ENCODE measurements around the gene ITPRIP.

Gene ITPRIP

DNA sequence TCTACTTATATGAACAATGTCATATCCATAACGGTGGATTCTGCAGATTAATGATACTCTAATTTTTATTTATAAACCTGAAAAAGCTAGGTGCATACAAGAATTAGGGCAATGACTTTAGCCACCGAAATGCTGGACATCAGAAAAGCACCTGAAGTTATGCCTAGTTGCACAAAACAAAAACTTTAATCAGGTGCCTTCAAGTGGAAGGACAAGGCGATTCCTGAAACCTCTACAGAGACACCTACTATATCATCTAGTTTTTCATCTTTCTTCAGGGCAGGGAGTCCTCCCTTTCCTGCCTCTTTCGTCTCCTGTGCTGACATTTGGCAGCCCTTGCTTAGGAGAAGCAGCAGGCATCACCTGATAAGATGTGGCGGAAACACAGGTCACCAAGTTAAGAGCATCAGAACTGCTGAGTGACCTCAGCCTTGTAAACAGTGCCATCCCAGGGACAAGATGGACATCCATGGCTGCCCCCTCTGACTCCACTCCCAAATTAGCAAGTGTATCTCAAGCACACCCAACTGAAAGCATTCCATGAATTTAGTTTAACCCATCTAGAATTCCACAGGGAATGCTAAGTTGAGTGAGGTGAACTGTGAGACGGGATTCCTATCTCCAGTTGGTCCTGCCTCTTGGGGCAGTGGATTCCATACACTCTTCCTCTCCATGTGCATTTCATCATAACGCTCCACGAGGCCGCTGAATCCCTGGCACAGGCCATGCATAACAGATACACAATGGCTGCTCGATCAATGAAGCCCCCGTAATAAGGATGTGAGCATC is 5.8 kb downstream of the ITPRIP start:
- Histone ChIP-seq H3K4me1 (ENCODE audit: control insufficient read depth, insufficient read depth, low read length) (peaks cover 89% of the 10 kb centered on the region), H3K27ac (ENCODE audit: low read length) (peak overlapping the region; percentile 88), H3K4me3 (ENCODE audit: low read length in 2 of 2) (no peak overlapping the region), H3K9me3 (ENCODE audit: control insufficient read depth in 2 of 2, low read length in 2 of 2) (no peaks in the 10 kb centered on the region), H3K9ac (ENCODE audit: low read length in 2 of 2) (peak overlapping the region in 1 of 2 donors; percentile 29), H3K36me3 (ENCODE audit: control insufficient read depth in 2 of 2, insufficient read depth in 2 of 2, low read length in 2 of 2) (no peaks in the 10 kb centered on the region), H3K27me3 (ENCODE audit: control insufficient read depth in 1 of 2, insufficient read depth in 2 of 2, low read length in 2 of 2) (no peaks in the 10 kb centered on the region)

DNA sequence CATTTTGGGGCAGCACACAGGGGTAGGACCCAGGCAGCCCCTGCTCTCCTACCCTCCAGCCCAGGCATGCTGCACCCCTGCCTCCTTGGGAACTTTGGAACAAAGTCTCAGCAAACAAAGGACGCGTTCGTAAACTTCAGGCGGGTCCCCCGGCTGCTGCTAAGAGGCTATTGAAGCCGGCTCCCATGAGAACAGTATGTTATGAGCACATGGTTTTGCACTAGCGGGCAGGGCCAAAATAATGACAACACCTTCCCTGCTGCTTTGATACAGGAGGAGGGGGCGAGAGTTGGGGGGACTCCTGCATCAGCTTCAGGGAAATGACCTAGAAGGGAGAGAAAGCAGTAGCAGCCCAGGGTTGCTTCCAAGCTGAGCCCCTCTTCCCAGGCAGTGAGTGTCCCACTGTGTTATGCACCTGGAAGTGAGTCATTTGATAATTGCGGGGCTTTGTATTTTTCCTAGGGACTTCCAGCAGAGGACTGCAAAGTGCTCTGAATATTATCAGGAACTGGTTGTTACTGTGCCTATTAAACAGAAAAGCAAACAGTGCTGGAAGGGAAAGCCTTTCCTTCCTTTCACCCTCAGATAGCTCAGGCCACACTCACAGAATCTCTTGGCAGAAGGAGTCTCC is 6.9 kb downstream of the ITPRIP start:
- H3K27me3 ChIP-seq (ENCODE audit: control insufficient read depth in 1 of 2, insufficient read depth in 2 of 2, low read length in 2 of 2) = no peaks in the 10 kb centered on the region
- H3K9ac ChIP-seq (ENCODE audit: low read length in 2 of 2) = peak overlapping the region; percentile 60 to 63
- no peaks in the 10 kb centered on the region for H3K36me3 ChIP-seq (ENCODE audit: control insufficient read depth in 2 of 2, insufficient read depth in 2 of 2, low read length in 2 of 2)
- H3K4me3 ChIP-seq (ENCODE audit: low read length in 2 of 2) = peak overlapping the region in 1 of 2 donors; percentile 61
- peak overlapping the region; percentile 88 for H3K27ac ChIP-seq (ENCODE audit: low read length)
- H3K9me3 ChIP-seq (ENCODE audit: control insufficient read depth in 2 of 2, low read length in 2 of 2) = no peaks in the 10 kb centered on the region
- H3K4me1 ChIP-seq (ENCODE audit: control insufficient read depth, insufficient read depth, low read length) = peaks cover 94% of the 10 kb centered on the region

DNA sequence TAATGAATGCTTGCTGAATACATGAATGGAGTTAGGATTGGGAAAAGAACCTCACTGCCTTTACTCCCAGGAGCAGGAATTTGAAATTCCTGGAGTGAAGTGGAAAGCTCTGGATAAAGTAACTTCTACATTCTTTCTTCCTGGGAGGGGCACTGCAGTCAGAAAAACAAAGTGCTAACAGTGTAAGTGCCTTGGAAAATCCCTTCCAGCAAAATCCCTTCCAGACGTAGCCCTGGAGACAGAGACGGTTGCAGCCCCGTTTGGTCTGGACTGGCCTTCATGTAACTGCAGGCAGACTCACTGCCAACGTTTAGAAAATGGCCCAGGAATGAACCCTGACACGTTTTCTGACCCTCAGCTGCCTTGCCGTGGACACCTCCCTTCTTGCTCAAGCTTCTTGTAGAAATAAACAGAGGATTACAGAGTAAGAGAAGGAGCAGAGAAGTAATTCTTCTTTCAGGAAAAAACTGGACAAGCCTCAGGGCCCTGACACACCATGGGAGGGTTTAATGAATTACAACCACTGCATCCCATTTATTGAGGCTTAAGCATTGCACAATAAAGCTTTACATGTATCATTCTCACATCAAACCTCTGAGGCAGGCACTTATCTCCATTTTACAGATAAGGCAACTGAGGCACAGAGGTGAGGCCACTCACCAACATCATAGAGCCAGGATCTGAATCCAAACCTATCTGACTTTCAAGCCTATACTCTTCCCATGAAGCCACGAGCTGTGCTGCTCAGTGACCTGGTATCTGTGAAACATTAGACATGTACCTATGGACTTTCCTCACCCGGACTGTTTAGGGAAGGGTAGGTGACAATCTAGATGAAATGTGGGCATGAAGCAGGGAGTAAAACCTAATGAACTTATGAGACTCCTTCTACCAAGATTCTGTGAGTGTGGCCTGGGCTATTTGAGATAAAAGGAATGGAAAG is 7.8 kb downstream of the ITPRIP start:
- Histone ChIP-seq H3K9ac (ENCODE audit: low read length in 2 of 2) (peak overlapping the region; percentile 60 to 63), H3K4me1 (ENCODE audit: control insufficient read depth, insufficient read depth, low read length) (peaks cover 96% of the 10 kb centered on the region), H3K36me3 (ENCODE audit: control insufficient read depth in 2 of 2, insufficient read depth in 2 of 2, low read length in 2 of 2) (peaks cover 0 to 2% of the 10 kb centered on the region in 2 donors), H3K27ac (ENCODE audit: low read length) (peak overlapping the region; percentile 88), H3K9me3 (ENCODE audit: control insufficient read depth in 2 of 2, low read length in 2 of 2) (no peaks in the 10 kb centered on the region), H3K27me3 (ENCODE audit: control insufficient read depth in 1 of 2, insufficient read depth in 2 of 2, low read length in 2 of 2) (no peaks in the 10 kb centered on the region), H3K4me3 (ENCODE audit: low read length in 2 of 2) (peak overlapping the region; percentile 38 to 61)

DNA sequence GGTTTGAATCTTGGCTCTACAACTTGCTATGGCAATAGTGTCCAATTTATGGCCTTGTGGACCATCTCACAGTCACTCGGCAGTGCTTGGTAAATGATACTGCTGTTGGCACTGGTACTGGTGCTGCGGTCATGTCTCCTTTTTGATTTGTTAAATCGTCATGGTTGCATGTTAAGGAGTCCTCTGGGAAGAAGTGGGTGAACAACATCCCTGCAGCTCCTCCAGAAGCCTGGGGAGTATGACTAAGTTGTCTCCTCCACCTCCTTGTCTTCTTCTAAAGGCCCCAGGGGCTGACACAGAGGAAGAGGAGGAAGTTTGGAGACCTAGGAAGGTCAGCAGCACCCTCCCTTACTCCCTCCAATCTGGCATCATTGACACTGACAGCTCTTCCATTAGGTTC is 8.5 kb downstream of the ITPRIP start:
- peak overlapping the region; percentile 88 for H3K27ac ChIP-seq (ENCODE audit: low read length)
- no peaks in the 10 kb centered on the region for H3K9me3 ChIP-seq (ENCODE audit: control insufficient read depth in 2 of 2, low read length in 2 of 2)
- H3K4me3 ChIP-seq (ENCODE audit: low read length in 2 of 2) = peak overlapping the region in 1 of 2 donors; percentile 61
- H3K4me1 ChIP-seq (ENCODE audit: control insufficient read depth, insufficient read depth, low read length) = peaks cover 91% of the 10 kb centered on the region
- H3K36me3 ChIP-seq (ENCODE audit: control insufficient read depth in 2 of 2, insufficient read depth in 2 of 2, low read length in 2 of 2) = peaks cover 0 to 2% of the 10 kb centered on the region in 2 donors
- peak overlapping the region; percentile 29 to 63 for H3K9ac ChIP-seq (ENCODE audit: low read length in 2 of 2)
- H3K27me3 ChIP-seq (ENCODE audit: control insufficient read depth in 1 of 2, insufficient read depth in 2 of 2, low read length in 2 of 2) = no peaks in the 10 kb centered on the region

DNA sequence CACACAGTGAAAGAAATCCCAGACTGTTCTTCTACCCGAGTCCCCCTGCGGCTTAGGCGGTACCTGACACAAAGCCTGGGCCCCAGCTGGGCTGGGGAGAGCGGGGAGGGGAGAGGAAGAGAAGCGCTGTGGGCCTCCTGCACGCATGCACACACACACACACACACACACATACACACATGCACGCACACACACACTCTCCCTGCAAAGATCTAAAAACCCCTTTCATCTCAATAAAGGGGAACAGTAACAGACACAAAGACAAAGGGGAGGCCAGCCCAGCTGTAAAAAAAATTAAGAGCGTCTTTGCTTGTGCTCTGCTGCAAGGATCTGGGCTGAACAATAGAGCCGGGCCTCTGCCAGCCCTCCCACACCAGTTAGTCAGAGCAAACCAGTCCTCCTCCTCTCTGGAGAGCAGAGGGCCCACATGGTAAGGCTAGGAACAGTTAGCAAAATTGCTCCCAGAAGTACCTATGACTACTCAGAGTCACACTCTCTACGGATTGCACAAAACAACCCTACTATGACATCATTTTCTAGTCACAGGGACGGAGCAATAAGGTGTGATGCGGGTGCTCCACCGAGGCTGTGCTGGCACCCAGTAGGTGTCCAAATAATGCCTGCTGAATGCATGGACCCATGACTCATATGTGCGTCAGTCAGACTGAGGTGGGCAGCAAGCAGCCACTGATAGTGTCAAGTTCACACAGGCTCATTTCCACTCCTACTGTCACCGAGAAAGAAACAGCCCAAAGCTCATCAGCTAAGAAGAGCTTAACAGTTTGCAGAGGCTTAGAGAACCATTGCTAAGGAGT is 9.2 kb downstream of the ITPRIP start:
- Histone ChIP-seq H3K9me3 (ENCODE audit: control insufficient read depth in 2 of 2, low read length in 2 of 2) (no peaks in the 10 kb centered on the region), H3K9ac (ENCODE audit: low read length in 2 of 2) (peak overlapping the region; percentile 48 to 58), H3K36me3 (ENCODE audit: control insufficient read depth in 2 of 2, insufficient read depth in 2 of 2, low read length in 2 of 2) (peaks cover 0 to 2% of the 10 kb centered on the region in 2 donors), H3K4me3 (ENCODE audit: low read length in 2 of 2) (peak overlapping the region; percentile 37 to 61), H3K27ac (ENCODE audit: low read length) (peak overlapping the region; percentile 88), H3K4me1 (ENCODE audit: control insufficient read depth, insufficient read depth, low read length) (peaks cover 86% of the 10 kb centered on the region), H3K27me3 (ENCODE audit: control insufficient read depth in 1 of 2, insufficient read depth in 2 of 2, low read length in 2 of 2) (no peaks in the 10 kb centered on the region)

DNA sequence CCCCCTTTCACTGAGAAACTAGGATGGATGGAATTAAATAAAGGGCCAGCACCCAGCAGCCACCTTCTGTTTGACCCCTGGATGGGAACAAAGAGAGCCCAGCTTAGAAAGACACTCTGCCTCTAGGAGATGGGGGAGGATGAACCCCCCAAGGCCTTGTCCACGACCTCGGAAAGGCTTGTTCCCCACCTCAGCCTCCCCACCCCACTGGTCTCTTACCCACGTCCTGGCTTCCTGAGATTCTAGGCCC is 9.7 kb downstream of the ITPRIP start:
- Histone ChIP-seq H3K9me3 (ENCODE audit: control insufficient read depth in 2 of 2, low read length in 2 of 2) (no peaks in the 10 kb centered on the region), H3K4me1 (ENCODE audit: control insufficient read depth, insufficient read depth, low read length) (peaks cover 86% of the 10 kb centered on the region), H3K36me3 (ENCODE audit: control insufficient read depth in 2 of 2, insufficient read depth in 2 of 2, low read length in 2 of 2) (peaks cover 0 to 2% of the 10 kb centered on the region in 2 donors), H3K27me3 (ENCODE audit: control insufficient read depth in 1 of 2, insufficient read depth in 2 of 2, low read length in 2 of 2) (no peaks in the 10 kb centered on the region), H3K27ac (ENCODE audit: low read length) (peak overlapping the region; percentile 88), H3K9ac (ENCODE audit: low read length in 2 of 2) (peak overlapping the region; percentile 48 to 58), H3K4me3 (ENCODE audit: low read length in 2 of 2) (peak overlapping the region; percentile 37 to 61)

DNA sequence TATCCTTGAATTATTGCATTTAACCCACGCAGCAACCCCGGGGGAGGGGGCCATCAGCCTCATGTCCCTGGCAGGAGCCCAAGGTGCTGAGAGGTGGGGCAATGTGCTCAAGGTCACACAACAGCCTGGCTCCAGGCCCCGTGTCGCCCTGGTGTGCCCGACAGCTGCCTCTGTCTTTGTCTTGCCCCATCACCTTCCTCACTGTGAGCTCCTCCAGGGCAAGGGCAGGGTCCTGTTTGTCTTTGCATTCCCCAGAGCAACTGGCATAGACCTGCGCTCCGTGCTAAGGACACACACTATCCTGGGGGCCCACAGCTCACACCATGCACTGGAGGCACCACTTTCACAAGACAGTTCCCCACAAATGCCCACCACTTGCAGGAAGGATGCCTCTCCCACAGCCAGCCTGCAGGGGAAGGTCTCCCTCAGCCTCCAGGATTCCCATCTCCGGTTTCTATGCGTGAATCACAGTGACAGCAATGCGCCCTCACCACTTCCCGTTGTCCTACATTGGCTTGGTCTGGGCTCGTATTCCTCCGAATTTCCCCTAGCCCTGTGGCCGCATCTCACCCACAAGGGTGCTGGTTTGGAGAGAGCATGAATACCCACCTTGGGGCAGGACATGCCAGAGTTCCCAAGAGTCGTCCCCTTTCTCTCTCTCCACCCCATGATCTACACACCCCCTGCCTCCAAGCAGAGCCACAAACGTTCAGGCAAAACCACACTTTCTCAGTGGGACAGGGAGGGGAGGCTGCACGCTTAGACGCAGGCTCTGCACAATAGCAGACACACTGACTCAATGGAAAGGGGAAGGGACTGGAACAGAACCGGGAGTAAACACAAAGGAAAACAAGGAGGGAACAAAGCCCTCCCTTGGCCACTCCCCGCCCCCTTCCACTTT is 10.3 kb downstream of the ITPRIP start:
- H3K4me1 ChIP-seq (ENCODE audit: control insufficient read depth, insufficient read depth, low read length) = peaks cover 86% of the 10 kb centered on the region
- peak overlapping the region; percentile 48 to 58 for H3K9ac ChIP-seq (ENCODE audit: low read length in 2 of 2)
- H3K27ac ChIP-seq (ENCODE audit: low read length) = peak overlapping the region; percentile 88
- H3K36me3 ChIP-seq (ENCODE audit: control insufficient read depth in 2 of 2, insufficient read depth in 2 of 2, low read length in 2 of 2) = peaks cover 0 to 2% of the 10 kb centered on the region in 2 donors
- H3K27me3 ChIP-seq (ENCODE audit: control insufficient read depth in 1 of 2, insufficient read depth in 2 of 2, low read length in 2 of 2) = no peaks in the 10 kb centered on the region
- H3K9me3 ChIP-seq (ENCODE audit: control insufficient read depth in 2 of 2, low read length in 2 of 2) = no peaks in the 10 kb centered on the region
- peak overlapping the region; percentile 37 to 61 for H3K4me3 ChIP-seq (ENCODE audit: low read length in 2 of 2)

DNA sequence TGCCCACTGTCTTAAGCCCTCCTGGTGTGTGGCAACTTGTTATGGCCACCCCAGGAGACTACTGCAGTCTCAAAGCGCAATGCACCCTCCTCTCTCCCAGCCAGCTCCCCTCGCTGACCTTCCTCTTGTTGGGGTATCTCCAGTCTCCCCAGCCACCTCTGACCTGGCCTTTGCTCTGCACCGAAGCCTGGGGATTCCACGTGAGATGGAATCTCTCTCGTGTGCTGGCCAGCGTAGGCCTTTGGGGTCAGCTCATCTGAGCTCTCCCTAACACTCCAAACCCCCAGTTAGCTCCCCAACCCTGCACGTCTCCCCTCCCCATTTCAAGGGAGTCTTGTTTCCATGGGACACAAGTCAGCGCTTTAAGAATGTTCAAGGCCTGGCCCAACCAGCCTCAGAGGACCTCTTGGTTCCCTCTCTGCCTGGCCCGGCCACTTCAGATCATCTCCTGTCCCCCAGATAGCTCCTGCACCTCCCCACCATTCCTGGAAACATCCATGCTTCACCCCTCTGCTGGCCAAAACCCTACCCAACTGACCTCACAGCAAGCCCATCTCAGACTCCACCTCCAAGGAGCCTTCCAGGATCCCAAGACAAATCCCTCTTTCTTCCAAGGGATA is 11.2 kb downstream of the ITPRIP start:
- Histone ChIP-seq H3K9ac (ENCODE audit: low read length in 2 of 2) (no peak overlapping the region), H3K4me1 (ENCODE audit: control insufficient read depth, insufficient read depth, low read length) (peaks cover 87% of the 10 kb centered on the region)

More for the DNA sequence above, 11.2 kb downstream of the ITPRIP start:
- peaks cover 0 to 2% of the 10 kb centered on the region in 2 donors for H3K36me3 ChIP-seq (ENCODE audit: control insufficient read depth in 2 of 2, insufficient read depth in 2 of 2, low read length in 2 of 2)
- H3K4me3 ChIP-seq (ENCODE audit: low read length in 2 of 2) = peak overlapping the region in 1 of 2 donors; percentile 61
- no peaks in the 10 kb centered on the region for H3K27me3 ChIP-seq (ENCODE audit: control insufficient read depth in 1 of 2, insufficient read depth in 2 of 2, low read length in 2 of 2)
- no peaks in the 10 kb centered on the region for H3K9me3 ChIP-seq (ENCODE audit: control insufficient read depth in 2 of 2, low read length in 2 of 2)
- no peak overlapping the region for H3K27ac ChIP-seq (ENCODE audit: low read length)
